ENCODE measurements around the gene GCDH.
"Not testable (repeated sequence)": the region's sequence is repeated elsewhere in the genome, so short reads cannot be mapped to it uniquely, and the experiment has no call there.

GCDH gene

GRCh38 chr19:12872941-12873890 is 17.7 kb upstream of the GCDH start:
- DNase-seq: no peak

DNA sequence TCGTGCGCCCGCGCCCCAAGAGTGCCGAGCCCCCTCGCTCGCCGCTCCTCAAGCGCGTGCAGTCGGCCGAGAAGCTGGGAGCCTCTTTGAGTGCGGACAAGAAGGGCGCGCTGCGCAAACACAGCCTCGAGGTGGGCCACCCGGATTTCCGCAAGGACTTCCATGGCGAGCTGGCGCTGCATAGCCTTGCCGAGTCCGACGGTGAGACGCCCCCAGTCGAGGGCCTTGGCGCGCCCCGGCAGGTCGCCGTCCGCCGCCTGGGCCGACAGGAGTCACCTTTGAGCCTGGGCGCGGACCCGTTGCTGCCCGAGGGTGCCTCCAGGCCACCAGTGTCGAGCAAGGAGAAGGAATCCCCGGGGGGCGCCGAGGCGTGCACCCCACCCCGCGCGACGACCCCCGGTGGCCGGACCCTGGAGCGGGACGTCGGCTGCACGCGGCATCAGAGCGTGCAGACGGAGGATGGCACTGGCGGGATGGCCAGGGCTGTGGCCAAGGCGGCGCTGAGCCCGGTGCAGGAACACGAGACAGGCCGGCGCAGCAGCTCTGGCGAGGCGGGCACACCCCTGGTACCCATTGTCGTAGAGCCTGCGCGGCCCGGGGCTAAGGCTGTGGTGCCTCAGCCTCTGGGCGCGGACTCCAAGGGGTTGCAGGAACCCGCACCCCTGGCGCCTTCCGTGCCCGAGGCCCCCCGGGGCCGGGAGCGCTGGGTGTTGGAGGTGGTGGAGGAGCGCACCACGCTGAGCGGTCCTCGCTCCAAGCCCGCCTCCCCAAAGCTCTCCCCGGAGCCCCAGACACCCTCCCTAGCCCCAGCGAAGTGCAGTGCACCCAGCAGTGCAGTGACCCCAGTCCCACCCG is 16.8 kb upstream of the GCDH start:
- no peak for DNase-seq

- DNase-seq: no peak
Measured at GRCh38 chr19:12875086-12875485, 15.9 kb upstream of the GCDH start.

DNA sequence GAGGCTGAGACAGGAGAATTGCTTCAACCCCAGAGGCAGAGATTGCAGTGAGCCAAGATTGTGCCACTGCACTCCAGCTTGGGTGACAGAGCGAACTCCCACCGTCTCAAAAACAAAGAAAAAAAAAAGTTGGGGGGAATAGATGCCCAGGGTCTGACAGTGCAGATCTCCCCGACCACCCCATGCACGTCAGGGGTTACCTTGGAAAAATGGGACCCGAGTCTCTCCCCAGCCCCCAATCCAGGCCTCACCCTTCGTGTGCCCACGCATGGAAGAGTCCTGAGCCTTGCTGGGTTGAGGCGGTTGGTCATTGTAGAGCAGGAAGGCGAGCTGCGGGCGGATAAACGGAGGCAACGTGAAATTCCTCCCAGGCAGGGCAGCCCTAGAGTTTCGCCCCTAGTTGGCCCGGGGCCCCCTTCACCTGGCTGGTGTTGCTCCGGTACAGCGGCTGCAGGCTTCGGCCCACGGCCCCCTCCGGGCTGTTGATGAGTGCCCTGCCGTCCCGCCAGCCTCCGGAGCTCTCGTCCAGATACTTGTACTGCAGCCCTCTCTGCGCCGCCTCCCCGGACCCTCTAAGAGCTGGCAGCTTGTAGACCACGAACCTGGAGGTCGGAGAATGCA is 10.3 kb upstream of the GCDH start:
- no peak for DNase-seq

DNA sequence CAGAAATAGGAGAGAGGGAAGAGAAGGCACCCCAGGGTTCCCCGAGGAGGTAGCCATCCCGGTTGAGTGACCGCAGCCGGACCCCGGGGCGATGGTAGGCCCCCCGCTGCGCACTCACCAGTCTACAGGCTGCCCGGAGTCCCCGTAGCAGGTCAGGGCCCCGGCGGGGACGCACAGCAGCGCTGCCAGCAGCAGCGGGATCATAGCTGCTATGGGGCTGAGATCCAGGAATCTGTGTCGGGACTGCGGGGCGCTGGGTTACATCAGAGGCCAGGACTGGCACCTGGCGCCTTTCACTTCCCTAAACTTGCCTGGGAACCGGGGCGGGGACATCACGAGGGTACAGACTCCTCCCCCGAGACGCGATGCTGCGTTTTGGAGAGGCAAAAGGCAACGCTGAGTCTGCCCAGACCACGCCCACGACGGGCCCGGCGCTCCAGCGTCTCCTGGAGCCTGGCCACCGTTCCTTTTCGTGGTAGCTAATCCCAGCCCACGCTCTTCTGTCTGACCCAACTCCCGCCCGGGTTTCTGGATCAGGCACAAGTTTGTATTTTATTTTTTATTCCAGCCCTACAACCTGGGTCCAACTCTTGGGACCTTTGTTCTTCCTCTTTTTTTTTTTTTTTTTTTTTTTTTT is 9.7 kb upstream of the GCDH start, which contains the start of gene DNASE2:
Gene DNASE2 (minus strand): TSS at position 278 of the 637 bp plus-strand sequence. CDS start 74 bp downstream, at position 204.
- peak; percentile 95 for DNase-seq

GRCh38 chr19:12882589-12882988 is 8.4 kb upstream of the GCDH start:
- DNase-seq: no peak

DNA sequence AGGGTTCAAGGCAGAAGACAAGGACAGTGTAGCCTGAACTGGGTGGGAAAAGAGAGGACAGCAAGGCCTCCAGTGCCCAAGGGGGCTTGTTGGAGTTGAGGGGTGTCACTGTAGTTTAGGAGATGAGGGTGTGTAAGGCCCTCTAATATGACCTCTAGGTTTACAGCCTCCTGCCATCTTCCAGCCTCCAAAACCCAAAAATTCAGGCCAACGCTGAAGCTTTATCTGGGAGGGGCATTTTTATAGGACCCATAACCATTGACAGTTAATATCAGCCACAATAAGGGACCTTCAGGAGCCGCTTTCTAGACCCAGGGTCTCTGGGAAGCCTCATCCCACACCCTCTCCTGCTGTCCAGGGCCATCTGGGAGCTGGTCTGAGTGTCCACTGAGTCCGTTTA is 6.8 kb upstream of the GCDH start:
- no peak for DNase-seq

DNA sequence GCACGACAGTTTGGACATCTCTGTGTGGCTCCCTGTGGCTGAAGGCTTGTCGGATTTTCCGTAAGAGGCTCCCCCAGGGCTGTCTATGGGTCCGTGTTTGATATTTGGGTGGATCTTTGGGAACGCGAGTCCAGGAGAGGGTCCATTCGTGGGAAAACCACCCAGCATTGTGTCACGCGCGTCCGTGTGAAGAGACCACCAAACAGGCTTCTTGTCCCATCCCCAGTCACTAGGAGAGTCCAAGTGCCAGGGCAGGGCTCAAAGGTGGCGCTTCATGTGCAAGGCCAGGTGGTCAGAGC is 6.4 kb upstream of the GCDH start:
- no peak for DNase-seq

DNA sequence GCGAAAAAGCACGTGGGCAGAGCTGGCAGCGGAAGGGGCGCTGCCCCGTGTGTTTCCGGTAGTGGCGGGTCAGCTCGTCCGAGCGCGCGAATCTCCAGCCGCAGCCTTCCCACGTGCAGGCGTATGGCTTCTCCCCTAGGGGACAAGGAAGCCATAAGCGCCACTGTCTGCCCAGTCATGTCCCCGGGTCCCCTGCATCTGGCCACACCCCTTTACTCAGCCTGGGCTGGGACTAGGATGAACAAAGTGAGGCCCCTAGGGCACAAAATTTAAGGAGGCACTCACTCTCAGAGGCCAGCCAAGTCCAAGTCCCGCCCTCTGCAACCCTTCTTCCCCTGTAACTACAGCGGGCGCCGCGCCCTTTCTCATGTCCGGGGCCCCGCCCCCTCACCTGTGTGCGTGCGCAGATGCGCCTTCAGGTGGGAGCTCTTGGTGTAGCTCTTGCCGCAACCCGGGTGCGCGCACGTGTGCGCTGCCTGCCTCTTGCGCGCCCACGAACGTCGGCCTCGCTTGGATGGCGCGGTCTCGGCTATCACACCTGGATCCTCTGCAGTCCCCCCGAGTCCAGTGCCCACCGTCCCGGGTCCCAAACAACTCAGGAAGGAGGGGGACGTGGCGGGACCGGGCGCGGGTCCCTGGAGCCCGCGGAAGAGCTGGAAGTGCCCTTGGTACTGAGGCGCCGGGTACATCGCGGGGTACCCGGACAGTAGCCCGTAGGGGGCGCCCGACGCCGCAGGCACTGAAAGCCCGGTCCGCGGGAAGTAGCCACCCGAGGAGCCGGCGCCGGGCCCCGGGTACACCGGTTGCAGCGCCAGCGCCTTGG is 5.8 kb upstream of the GCDH start:
- DNase-seq: peak; percentile 97

GRCh38 chr19:12885749-12886650 is 5.0 kb upstream of the GCDH start:
- no peak for DNase-seq

GRCh38 chr19:12886651-12886968 is 4.3 kb upstream of the GCDH start:
- no peak for DNase-seq

DNA sequence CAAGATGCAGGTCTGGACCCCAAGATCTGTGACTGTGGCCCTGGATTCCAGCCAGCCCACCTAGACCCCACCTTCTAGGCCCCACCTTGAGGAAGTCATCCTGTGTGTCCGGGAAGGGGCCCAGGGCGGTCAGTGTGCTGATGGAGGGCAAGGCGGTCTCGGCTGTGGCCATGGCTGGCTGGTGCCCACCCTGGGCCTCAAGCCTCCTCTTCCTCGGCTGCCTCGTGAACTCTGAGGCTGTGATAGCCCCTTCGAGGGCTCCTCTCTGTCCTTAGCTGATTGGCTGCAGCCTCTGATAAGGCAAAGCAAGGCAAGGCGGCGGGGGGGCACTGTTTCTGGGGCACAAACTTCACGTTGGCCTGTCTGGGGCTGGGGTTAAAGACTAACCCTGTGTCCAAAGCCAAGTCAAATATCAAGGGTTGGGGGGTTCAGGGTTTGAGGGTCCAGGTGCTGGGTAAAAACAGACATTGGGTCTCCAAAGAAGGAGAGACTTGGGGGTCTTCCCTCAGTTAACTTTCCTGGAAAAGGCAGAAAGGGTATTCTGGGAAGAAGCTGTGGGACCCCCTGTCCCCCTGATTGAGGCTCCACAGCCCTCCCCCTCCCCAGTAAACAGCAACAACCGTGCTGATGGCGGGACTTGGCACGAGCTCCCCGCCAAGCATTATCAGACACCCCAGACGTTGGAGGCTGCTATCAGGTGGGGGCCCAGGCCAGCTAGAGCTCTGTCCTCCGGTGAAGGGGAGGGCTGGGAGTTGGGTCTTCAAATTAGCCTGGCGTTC is 3.8 kb upstream of the GCDH start, which contains the start of gene KLF1:
Gene KLF1 (minus strand): TSS at position 233 of the 779 bp plus-strand sequence. CDS start 61 bp downstream, at position 172.
- no peak for DNase-seq

DNA sequence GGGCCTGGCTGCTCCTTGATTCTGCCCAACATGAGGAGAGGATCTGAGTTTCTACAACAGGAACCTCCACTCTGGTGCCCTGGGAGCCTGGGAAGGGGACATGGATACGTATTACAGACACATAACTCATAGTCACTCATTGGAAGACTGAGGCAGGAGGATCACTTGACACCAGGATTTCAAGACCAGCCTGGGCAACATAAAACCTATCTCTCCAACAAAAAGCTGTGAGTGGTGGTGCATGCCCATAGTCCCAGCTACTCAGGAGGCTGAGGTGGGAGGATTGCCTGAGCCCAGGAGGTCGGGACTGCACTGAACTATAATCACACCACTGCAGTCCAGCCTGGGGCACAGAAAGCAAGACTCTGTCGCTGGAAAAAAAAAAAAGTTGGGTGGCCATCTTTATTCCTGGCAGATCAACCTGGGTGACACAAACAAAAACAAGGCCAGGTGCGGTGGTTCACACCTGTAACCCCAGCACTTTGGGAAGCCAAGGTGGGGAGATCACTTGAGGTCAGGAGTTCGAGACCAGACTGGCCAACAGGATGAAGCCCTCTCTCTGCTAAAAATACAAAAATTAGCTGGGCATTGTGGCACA is 2.9 kb upstream of the GCDH start:
- DNase-seq: no peak

GRCh38 chr19:12890299-12890786 is 617 bp upstream of the GCDH start:
- DNase-seq: not testable (repeated sequence)

DNA sequence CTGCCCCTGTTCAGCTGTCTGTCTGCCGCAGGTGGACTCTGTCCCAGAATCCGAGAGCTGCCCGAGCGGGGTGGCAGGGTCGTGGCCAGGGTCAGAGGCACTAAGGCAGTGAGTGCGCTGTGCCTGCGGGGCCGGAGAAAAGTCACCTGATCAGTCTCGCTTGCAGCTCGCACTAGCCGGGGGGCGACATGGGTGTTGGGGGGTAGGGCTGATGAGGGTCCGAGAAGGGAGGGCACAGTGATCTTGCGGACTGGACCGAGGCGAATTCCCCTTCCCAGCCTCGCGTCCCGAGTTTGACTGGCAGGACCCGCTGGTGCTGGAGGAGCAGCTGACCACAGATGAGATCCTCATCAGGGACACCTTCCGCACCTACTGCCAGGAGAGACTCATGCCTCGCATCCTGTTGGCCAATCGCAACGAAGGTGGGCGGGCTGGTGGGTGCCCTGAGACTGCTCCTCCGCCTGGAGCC is 627 bp downstream of the GCDH start:
- DNase-seq: no peak

- DNase-seq: no peak
Measured at GRCh38 chr19:12893582-12893981, 2.6 kb downstream of the GCDH start.

DNA sequence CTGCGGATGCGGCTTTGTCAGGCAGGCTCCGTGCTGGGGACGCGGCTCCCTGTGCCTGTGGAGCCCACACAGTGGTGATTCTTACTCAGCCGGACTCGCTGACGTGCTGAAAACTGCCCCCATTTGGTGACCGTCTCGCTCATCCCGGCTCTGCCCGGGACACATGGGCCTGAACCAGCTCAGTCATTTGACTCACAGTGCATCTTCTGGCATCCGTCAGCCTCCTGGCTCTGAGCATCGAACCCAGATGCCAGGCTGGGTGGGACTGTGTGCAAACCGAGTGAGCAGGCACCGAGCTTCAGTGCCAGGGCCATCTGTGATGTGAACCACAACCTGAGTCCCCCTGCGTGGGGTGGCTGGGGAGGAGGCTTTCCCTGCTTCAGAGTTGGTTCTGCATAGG is 5.5 kb downstream of the GCDH start:
- DNase-seq: no peak

- no peak for DNase-seq
Measured at GRCh38 chr19:12899891-12900518, 9.0 kb downstream of the GCDH start.

- DNase-seq: no peak
Measured at GRCh38 chr19:12907166-12907565, 16.2 kb downstream of the GCDH start.

All from COR-L47 (cell line).